GM12801 (cell line): ENCODE results near the gene UBQLN4.

Experiments
- TF ChIP-seq, protein P1 (sequence below): IDR thresholded peaks from one replicate; pipeline ENCODE4 v1.5.1; 2011; ENCODE audit warnings: control low read depth; ENCODE audit not compliant: insufficient read length; ENCODE audit errors: extremely low read depth

Gene UBQLN4

GRCh38 chr1:156053768-156054499, at the start of gene UBQLN4:
Gene UBQLN4, minus strand, starts transcription at chr1:156053798. Its CDS starts 97 bp downstream, at chr1:156053701.
- TF ChIP-seq, protein P1, sequence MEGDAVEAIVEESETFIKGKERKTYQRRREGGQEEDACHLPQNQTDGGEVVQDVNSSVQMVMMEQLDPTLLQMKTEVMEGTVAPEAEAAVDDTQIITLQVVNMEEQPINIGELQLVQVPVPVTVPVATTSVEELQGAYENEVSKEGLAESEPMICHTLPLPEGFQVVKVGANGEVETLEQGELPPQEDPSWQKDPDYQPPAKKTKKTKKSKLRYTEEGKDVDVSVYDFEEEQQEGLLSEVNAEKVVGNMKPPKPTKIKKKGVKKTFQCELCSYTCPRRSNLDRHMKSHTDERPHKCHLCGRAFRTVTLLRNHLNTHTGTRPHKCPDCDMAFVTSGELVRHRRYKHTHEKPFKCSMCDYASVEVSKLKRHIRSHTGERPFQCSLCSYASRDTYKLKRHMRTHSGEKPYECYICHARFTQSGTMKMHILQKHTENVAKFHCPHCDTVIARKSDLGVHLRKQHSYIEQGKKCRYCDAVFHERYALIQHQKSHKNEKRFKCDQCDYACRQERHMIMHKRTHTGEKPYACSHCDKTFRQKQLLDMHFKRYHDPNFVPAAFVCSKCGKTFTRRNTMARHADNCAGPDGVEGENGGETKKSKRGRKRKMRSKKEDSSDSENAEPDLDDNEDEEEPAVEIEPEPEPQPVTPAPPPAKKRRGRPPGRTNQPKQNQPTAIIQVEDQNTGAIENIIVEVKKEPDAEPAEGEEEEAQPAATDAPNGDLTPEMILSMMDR: no peak

- TF ChIP-seq, protein P1: no peak
Measured at GRCh38 chr1:156102633-156103511, 49.3 kb upstream of the UBQLN4 start.

DNA sequence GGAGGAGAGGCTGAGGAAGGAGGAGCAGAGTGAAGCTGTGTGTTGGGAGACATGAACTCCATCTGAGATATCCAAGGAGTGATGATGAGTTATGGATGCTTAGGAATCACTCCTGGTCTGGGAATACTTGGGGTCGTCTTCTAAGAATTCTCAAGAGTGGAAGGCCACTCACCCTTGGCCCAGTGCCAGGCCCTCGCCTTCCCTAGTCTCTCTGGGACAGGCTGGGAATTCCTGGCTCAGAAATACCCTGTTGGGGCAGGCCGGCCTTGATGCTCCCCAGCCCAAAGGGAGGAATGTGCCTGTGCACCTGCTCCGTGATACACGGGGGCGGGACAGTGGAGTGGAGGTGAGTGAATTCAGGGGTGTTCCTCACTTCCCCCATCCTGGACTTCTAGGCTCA, 48.3 kb upstream of the UBQLN4 start:
- TF ChIP-seq, protein P1: no peak

GRCh38 chr1:156100205-156100995, 46.8 kb upstream of the UBQLN4 start:
- TF ChIP-seq, protein P1: no peak

- TF ChIP-seq, protein P1: no peak
Measured at GRCh38 chr1:156099282-156099681, 45.7 kb upstream of the UBQLN4 start.

- TF ChIP-seq, protein P1: no peak
Measured at GRCh38 chr1:156098784-156099183, 45.2 kb upstream of the UBQLN4 start.
